Heart left ventricle (tissue), 13 donors: ENCODE data around the gene OR5M3.

Source experiments
- CTCF ChIP-seq, 12 donors: fragments of 200-600 bp; sonication (generic) in 4 of 12; IDR thresholded peaks; one replicate each; pipeline versions ENCODE4 v1.5.0 to v1.8.0; 2018 to 2022; ENCODE audit warnings: antibody characterized with exemption in 12 of 12, mild to moderate bottlenecking in 5 of 12
- POLR2A ChIP-seq, 2 donors: fragments of 450-650 bp; IDR thresholded peaks; one replicate each; pipeline ENCODE4 v1.6.1; 2017; ENCODE audit warnings: antibody characterized with exemption in 2 of 2, mild to moderate bottlenecking in 2 of 2, moderate library complexity in 2 of 2
- donor health status: ischemic (EF 13 %, LVEDD 7.1; RV severe dilation, severe dysfunction).
- donor health status: DM: no; HTN: yes; CAD: no.
- donor health status: DM: no; HTN: no; CAD: no.
- donor health status: ischemic (EF 25% LVEDD 6.9; RV normal size, moderate dysfunction).
- donor health status: ischemic (EF 25% LVEDD 5.7; RV mildly dilated, moderate dysfunction).
- donor health status: ischemic (EF 35%, LVEDD 5.7; RV mildly dilated, moderate dysfunction).
- donor health status: nonischemic (EF 11% LVEDD 7.7; RV severe dilation, severe dysfunction).
- donor health status: DM: yes; HTN: yes; CAD: no.
- donor health status: PGD.
- donor health status: ischemic (EF 29% LVEDD 5.4; RV normal size, mild dysfunction).
- donor health status: nonischemic (EF 23%, LVEDD 6.1; RV moderate dilation, normal function).

- TF ChIP-seq CTCF (IDR thresholded peaks at IDR 0.05) = no peak
- TF ChIP-seq POLR2A (IDR thresholded peaks at IDR 0.05) = no peak
Measured at GRCh38 chr11:56509439-56509838, 36.3 kb upstream of the OR5M3 start.
